Esophagus squamous epithelium (tissue), 4 donors: Measurements from ENCODE around the gene TWIST2.

Source experiments
- CTCF ChIP-seq, 6 experiments: fragments of 450-650 bp in 4 of 6; fragments of 200-600 bp in 2 of 6; sonication (generic) in 2 of 6; IDR thresholded peaks; one replicate each; pipeline ENCODE4 v1.5.1; 2016 to 2019; ENCODE audit warnings: antibody characterized with exemption in 6 of 6, mild to moderate bottlenecking in 4 of 6, moderate library complexity in 4 of 6
- POLR2A ChIP-seq, 4 donors: fragments of 450-650 bp; IDR thresholded peaks; one replicate each; pipeline ENCODE4 v1.6.1; 2017; ENCODE audit warnings: antibody characterized with exemption in 4 of 4, mild to moderate bottlenecking in 4 of 4, moderate library complexity in 3 of 4

- no peak for TF ChIP-seq CTCF (IDR thresholded peaks at IDR 0.05)
- TF ChIP-seq POLR2A (IDR thresholded peaks at IDR 0.05), result no peak
Measured at GRCh38 chr2:238938401-238939055, 90.6 kb downstream of the TWIST2 start.
